AG10803 (cell line): ENCODE measurements around the gene SLC40A1.

Source experiments
- DNase-seq: peaks from one replicate; pipeline ENCODE4 v3.0.0; 2010; ENCODE audit warnings: low read depth
- H3K4me3 ChIP-seq: 2 replicates; pipeline ENCODE4 v1.5.1; 2011; ENCODE audit warnings: mild to moderate bottlenecking, low read length, control low read depth
- TF ChIP-seq, protein P1 (sequence below): conservative IDR thresholded peaks from 2 replicates; pipeline ENCODE4 v1.5.1; 2011; ENCODE audit warnings: mild to moderate bottlenecking, low read length, control low read depth, inconsistent platforms

Gene SLC40A1

DNA sequence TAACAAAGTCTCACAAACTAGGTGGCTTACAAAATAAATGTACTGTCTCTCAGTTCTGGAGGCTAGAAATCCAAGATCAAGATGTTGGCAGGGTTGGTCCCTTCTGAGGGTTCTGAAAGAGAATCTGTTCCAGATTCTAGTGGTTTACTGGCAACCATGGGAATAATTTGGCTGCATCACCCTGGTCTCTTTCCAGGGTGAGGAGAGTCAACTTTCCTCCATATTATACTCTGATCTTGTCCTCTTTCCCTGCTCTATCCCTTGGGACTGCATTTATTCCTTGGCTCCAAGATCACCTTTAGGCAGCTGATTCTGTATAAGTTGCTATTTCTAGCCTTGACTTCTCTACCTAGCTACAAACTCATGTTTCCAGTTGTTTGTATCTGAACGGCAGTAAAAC lies 35.2 kb downstream of the SLC40A1 start:
- H3K4me3 ChIP-seq: no peak overlapping the region

DNA sequence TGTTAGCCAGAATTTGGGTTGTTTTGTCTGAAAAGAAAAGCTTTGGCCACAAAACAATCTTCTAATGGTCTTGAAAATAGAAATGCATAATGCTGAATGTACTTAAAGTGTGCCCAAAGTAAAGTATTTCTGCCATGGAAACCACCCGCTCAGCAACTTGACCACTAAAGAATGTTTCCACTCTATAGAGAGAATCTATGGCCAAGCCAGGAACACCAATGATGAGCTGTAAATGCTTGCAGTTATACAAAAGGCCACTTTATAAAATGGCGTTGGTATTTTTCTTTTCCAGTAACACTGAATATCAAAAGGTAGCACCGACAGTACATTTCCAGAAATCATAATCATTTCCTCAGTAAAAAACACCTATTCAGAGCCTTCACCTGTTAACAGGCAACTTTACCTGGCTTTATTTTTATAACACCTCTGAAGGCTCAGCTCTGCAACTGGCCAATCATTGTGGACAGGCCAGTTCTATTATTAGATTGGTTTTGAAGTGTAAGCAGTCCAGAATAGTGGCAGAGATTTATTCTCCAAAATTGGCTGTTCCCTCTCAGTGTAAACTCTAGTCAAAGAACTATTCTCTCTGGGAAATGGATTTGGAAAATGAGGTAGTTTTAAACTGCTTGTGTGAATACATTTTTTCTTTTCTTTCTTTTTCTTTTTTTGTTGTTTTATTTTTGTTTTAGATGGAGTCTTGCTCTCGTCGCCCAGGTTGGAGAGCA lies 36.1 kb downstream of the SLC40A1 start:
- TF ChIP-seq, protein P1, sequence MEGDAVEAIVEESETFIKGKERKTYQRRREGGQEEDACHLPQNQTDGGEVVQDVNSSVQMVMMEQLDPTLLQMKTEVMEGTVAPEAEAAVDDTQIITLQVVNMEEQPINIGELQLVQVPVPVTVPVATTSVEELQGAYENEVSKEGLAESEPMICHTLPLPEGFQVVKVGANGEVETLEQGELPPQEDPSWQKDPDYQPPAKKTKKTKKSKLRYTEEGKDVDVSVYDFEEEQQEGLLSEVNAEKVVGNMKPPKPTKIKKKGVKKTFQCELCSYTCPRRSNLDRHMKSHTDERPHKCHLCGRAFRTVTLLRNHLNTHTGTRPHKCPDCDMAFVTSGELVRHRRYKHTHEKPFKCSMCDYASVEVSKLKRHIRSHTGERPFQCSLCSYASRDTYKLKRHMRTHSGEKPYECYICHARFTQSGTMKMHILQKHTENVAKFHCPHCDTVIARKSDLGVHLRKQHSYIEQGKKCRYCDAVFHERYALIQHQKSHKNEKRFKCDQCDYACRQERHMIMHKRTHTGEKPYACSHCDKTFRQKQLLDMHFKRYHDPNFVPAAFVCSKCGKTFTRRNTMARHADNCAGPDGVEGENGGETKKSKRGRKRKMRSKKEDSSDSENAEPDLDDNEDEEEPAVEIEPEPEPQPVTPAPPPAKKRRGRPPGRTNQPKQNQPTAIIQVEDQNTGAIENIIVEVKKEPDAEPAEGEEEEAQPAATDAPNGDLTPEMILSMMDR: no peak
- no peak overlapping the region for H3K4me3 ChIP-seq
- no peak for DNase-seq

More for the DNA sequence above, 35.2 kb downstream of the SLC40A1 start:
- TF ChIP-seq, protein P1: no peak
- peak; percentile 62 for DNase-seq

DNA sequence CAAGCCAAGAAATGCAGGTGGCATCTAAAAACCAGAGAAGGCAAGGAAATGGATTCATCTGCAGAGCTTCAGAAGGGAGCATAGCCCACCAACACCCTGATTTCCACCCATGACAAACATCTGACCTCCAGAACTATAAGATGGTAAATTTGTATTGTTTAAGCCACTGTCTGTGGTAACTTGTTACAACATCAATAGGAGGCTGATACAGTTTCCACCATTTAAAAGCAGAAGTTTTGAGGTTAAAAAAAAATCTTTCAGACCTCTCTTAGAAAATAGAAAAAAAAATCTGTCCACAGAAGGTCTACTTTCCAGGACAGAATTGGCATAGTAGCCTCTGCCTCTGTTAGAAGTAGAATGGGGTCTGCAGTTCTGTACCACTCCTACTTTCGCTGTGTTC lies 37.2 kb downstream of the SLC40A1 start:
- no peak for DNase-seq
- H3K4me3 ChIP-seq: no peak overlapping the region
- TF ChIP-seq, protein P1: no peak

DNA sequence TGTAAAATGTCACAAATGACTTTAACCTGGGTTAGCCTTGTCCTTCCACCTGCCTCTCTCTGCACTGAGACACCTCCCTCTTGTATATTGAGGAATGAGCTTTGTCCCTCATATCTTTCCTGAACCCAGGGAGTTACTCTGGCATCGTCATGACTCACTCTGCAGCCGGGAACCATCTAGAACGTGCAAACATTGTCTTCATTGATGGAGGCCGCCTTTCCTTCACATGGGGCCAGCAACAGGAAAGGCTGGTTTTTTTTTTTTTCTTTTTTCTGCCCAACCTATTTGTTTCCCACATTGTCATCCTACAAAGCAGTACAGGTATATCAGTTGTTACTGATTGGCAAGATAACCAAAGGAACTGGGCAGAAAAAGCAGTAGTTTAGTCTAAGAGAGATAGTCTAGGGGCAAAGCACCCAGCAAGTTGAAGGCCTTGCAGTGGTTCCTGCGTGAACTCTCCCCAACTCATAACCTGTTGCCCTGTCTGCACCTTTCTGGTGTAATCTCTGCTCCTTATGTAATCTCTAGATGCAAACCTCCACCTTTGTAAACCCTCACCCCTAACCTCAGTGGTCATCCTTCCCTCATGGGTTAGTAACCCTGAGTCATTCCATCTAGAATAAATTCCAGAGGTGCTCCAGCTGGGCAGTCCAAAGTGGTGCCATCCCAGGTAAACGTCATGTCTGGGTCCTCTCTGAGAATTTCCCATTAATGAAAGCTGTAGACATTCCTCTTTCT lies 38.3 kb downstream of the SLC40A1 start:
- no peak for DNase-seq
- TF ChIP-seq, protein P1: no peak

DNA sequence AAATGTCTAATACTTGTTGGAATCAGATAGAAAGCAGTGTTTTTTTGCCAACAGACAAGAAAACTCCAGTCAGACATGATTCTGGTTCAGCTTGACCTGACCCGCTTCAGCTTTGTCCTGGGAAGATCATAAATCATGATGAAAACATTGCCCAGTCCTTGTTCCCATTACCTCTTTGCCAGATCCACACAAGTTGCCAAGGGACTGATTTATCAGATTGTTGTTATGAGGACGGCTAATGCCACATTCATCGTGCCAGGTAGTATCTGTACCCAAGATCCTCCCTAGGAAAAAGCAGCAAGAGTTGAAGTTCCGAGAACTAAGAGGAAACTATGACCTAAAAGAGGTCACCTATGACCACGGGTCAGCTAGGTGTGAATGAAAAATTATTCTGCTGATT lies 39.0 kb downstream of the SLC40A1 start:
- no peak for DNase-seq
- TF ChIP-seq, protein P1: no peak
- H3K4me3 ChIP-seq: no peak overlapping the region

More for the DNA sequence above, 38.3 kb downstream of the SLC40A1 start:
- H3K4me3 ChIP-seq: no peak overlapping the region

DNA sequence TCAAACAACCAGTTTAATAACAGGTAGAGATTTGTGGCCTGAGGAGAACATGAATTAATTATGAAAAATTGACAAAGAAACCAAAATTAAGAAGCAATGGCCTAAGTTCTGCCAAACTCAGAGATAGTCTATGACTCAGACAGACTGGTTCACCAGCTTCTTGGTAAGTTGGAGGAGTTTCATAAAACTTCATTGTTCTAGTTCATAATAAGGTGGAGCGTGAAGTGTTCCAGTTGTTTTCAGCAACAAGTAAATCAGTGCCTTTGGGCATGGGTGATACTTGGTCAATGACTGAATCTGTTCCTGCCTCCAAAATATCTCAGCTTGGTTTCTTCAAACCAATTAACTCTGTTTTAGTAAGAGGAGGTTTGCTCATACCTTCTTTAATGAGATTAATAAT lies 40.0 kb downstream of the SLC40A1 start:
- TF ChIP-seq, protein P1: no peak
- no peak overlapping the region for H3K4me3 ChIP-seq
- DNase-seq: no peak

DNA sequence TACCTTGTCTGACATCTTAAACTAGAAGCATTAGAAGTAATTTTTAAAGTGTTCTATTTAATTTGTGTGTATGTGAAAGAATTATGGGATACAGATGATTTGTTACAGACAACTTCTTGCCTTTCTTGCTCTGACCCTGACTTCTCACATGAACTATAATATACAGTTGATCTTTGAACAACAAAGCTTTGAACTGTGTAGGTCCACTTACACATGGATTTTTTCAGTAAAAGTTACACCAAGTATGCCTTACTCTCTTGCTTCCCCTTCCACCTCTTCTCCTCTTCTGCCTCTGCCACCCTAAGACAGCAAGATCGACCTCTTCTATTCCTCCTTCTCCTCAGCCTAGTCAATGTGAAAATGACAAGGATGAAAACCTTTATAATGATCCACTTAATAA lies 42.2 kb downstream of the SLC40A1 start:
- TF ChIP-seq, protein P1: no peak
- no peak for DNase-seq
- no peak overlapping the region for H3K4me3 ChIP-seq
